Fibroblast of pulmonary artery (primary cell): Measurements from ENCODE around the gene ZC3H15.
A peak's percentile ranks its signal among the peaks of the same experiment; 100 is the strongest.

Experiments
- DNase-seq: peaks from one replicate; pipeline ENCODE4 v3.0.0-alpha.2; 2010; ENCODE audit warnings: low read depth
- H3K4me3 ChIP-seq: replicated peaks from 2 replicates; pipeline ENCODE4 v1.5.1; 2011; ENCODE audit warnings: low read depth, mild to moderate bottlenecking, control low read depth, low read length, moderate library complexity
- CTCF ChIP-seq: IDR thresholded peaks from 2 replicates; pipeline ENCODE4 v1.5.1; 2011; ENCODE audit warnings: mild to moderate bottlenecking, control low read depth, low read length, inconsistent platforms; ENCODE audit errors: missing control alignments

Gene ZC3H15

GRCh38 chr2:186554850-186555671, 69.0 kb downstream of the ZC3H15 start:
- TF ChIP-seq CTCF: peak; percentile 43
- no peak for DNase-seq
- H3K4me3 ChIP-seq: no peak overlapping the region

- DNase-seq: peak; percentile 54
- no peak for TF ChIP-seq CTCF
Observed at GRCh38 chr2:186558512-186559276, 72.6 kb downstream of the ZC3H15 start.

More at GRCh38 chr2:186558512-186559276, 72.6 kb downstream of the ZC3H15 start:
- H3K4me3 ChIP-seq: no peak overlapping the region
